Measurements from ENCODE around the gene MID1. TPM values are rescaled to one million over a fixed set of nuclear protein-coding genes. Genes with fewer than 3 reads are reported as not detected.

The MID1 gene
- total RNA-seq, 4 donors from 2014 or later = 19.6 to 40.4 (median 29.9) TPM

DNA sequence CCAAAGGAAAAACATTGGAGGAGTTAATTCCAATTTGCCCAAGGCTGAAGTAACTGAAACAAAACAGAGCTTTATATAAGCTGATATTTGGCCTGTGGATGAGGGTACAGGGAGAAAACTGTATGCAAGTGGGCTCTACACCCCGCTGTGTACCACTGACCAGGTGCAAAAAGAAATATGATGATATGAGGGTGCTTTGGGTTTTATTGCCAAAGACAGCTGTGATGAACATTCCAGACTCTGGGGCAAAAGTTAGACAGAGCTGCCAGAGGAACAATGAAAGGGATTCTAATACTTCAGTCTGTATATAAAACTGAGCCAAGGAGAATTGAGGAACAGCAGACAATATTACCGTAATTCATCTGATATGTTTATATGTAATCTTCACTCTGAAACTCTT lies 117.4 kb downstream of the MID1 start:
- no peak for DNase-seq
- Histone ChIP-seq H3K4me1 (no peaks in the 10 kb centered on the region), H3K27ac (no peak overlapping the region), H3K4me3 (no peak overlapping the region), H3K9me3 (no peaks in the 10 kb centered on the region), H3K36me3 (no peaks in the 10 kb centered on the region), H3K27me3 (no peaks in the 10 kb centered on the region)
- TF ChIP-seq POLR2A (IDR thresholded peaks at IDR 0.05) (no peak), CTCF (IDR thresholded peaks at IDR 0.05) (no peak)

- H3K9me3 ChIP-seq = no peaks in the 10 kb centered on the region
- H3K36me3 ChIP-seq = no peaks in the 10 kb centered on the region
- DNase-seq = no peak
- H3K27ac ChIP-seq = no peak overlapping the region
- H3K4me3 ChIP-seq = no peak overlapping the region
- H3K27me3 ChIP-seq = no peaks in the 10 kb centered on the region
- TF ChIP-seq POLR2A (IDR thresholded peaks at IDR 0.05) = no peak
- no peak for TF ChIP-seq CTCF (IDR thresholded peaks at IDR 0.05)
- H3K4me1 ChIP-seq = no peaks in the 10 kb centered on the region
Observed at GRCh38 chrX:10501611-10502010, 118.8 kb downstream of the MID1 start.

- no peak overlapping the region for H3K4me3 ChIP-seq
- no peaks in the 10 kb centered on the region for H3K27me3 ChIP-seq
- H3K36me3 ChIP-seq = no peaks in the 10 kb centered on the region
- H3K4me1 ChIP-seq = no peaks in the 10 kb centered on the region
- no peak overlapping the region for H3K27ac ChIP-seq
- no peaks in the 10 kb centered on the region for H3K9me3 ChIP-seq
- no peak for DNase-seq
- TF ChIP-seq POLR2A (IDR thresholded peaks at IDR 0.05) (no peak), CTCF (IDR thresholded peaks at IDR 0.05) (no peak)
Observed at GRCh38 chrX:10496345-10496965, 123.9 kb downstream of the MID1 start.

- Histone ChIP-seq H3K4me3 (no peak overlapping the region), H3K27ac (no peak overlapping the region), H3K4me1 (no peaks in the 10 kb centered on the region), H3K9me3 (no peaks in the 10 kb centered on the region), H3K36me3 (no peaks in the 10 kb centered on the region), H3K27me3 (no peaks in the 10 kb centered on the region)
- TF ChIP-seq CTCF (IDR thresholded peaks at IDR 0.05) (no peak), POLR2A (IDR thresholded peaks at IDR 0.05) (no peak)
- DNase-seq = no peak
Observed at GRCh38 chrX:10495677-10496076, 124.7 kb downstream of the MID1 start.

GRCh38 chrX:10492250-10492649 lies 128.1 kb downstream of the MID1 start:
- Histone ChIP-seq H3K27me3 (no peaks in the 10 kb centered on the region), H3K36me3 (no peaks in the 10 kb centered on the region), H3K9me3 (no peaks in the 10 kb centered on the region), H3K4me1 (no peaks in the 10 kb centered on the region), H3K4me3 (no peak overlapping the region), H3K27ac (no peak overlapping the region)
- TF ChIP-seq POLR2A (IDR thresholded peaks at IDR 0.05) (no peak), CTCF (IDR thresholded peaks at IDR 0.05) (no peak)
- no peak for DNase-seq

DNA sequence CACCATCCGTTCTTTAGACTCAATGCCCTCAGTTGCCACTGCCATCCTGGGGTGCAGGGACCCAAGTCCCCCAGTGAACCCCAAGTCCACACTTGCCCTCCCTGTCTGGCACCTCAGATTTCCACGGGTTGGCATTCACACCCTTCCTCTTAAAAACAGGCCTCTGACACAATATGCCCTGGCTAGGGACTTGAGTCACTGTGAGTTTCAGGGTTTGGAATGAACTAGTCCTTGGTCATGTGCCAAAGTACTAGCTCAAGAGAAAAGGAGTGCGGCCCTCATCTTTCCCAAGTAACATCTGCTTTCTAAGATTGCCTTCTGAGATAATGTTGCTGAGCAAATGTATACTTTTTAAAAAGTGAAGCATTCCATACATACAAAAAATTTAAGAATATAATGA lies 134.0 kb downstream of the MID1 start:
- no peaks in the 10 kb centered on the region for H3K27me3 ChIP-seq
- no peak overlapping the region for H3K4me3 ChIP-seq
- no peak for TF ChIP-seq CTCF (IDR thresholded peaks at IDR 0.05)
- no peak for TF ChIP-seq POLR2A (IDR thresholded peaks at IDR 0.05)
- no peaks in the 10 kb centered on the region for H3K36me3 ChIP-seq
- H3K4me1 ChIP-seq = no peaks in the 10 kb centered on the region
- no peaks in the 10 kb centered on the region for H3K9me3 ChIP-seq
- no peak overlapping the region for H3K27ac ChIP-seq
- DNase-seq = no peak

Measured in Peyer's patch (tissue), 4 donors.